Panc1 (cell line): ENCODE results near the gene SCG5. TPM values are rescaled to one million over a fixed set of nuclear protein-coding genes. Genes with fewer than 3 reads are reported as not detected.

Experiments
- ATAC-seq: fragments of 200-7000 bp; cut with Tn5 transposase; 2 replicates; pipeline ENCODE4 v1.9.1; 2020; ENCODE audit warnings: mild to moderate bottlenecking, moderate library complexity
- BruUV-seq: library from RNA; stranded (reverse); fragments of 400-500 nt; replicated peaks from 2 replicates; lab custom pipeline; 2021; lab: Mats Ljungman, UMichigan
- CTCF ChIA-PET: fragments of 300-600 bp; sonication (Branson Sonifier 250); formaldehyde crosslinking; loops from one replicate; lab custom pipeline; 2022; ENCODE audit warnings: antibody characterized with exemption; lab: Charles Lee
- POLR2A ChIA-PET: fragments of 300-600 bp; sonication (Branson Sonifier 250); formaldehyde crosslinking; loops from one replicate; lab custom pipeline; 2022; ENCODE audit warnings: antibody characterized with exemption; lab: Charles Lee
- DNase-seq: peaks from one replicate; pipeline ENCODE4 v3.0.0-alpha.2; 2010; ENCODE audit warnings: low read depth, low spot score
- H3K27ac ChIP-seq: 2 replicates; pipeline ENCODE4 v1.5.1; 2011; ENCODE audit warnings: mild to moderate bottlenecking, low read length, inconsistent platforms
- H3K27me3 ChIP-seq: fragments of 200-500 bp; sonication (Bioruptor generic); 2 replicates; pipeline ENCODE4 v1.6.0; 2014; ENCODE audit warnings: low read length, inconsistent platforms; ENCODE audit not compliant: control insufficient read depth, insufficient read depth
- H3K36me3 ChIP-seq: fragments of 200-500 bp; sonication (Bioruptor generic); 2 replicates; pipeline ENCODE4 v1.5.1; 2014; ENCODE audit warnings: inconsistent platforms, mild to moderate bottlenecking, low read length, moderate library complexity; ENCODE audit not compliant: control insufficient read depth, insufficient read depth
- H3K4me1 ChIP-seq: 2 replicates; pipeline ENCODE4 v1.5.1; 2011; ENCODE audit warnings: inconsistent platforms, mild to moderate bottlenecking, low read length, moderate library complexity; ENCODE audit not compliant: control insufficient read depth, insufficient read depth
- H3K4me3 ChIP-seq, 2 experiments: 2 replicates each; pipeline ENCODE4 v1.5.1; 2011 to 2012; ENCODE audit warnings: low read depth in 2 of 2, low read length in 2 of 2, mild to moderate bottlenecking in 2 of 2, inconsistent platforms in 1 of 2, moderate library complexity in 1 of 2
- H3K9me3 ChIP-seq: fragments of 200-500 bp; sonication (Bioruptor generic); 2 replicates; pipeline ENCODE4 v1.5.1; 2014; ENCODE audit warnings: low read depth, mild to moderate bottlenecking, inconsistent platforms, low read length, moderate library complexity; ENCODE audit not compliant: control insufficient read depth, insufficient read depth
- CTCF ChIP-seq: fragments of 450-650 bp; IDR thresholded peaks from 2 replicates; pipeline ENCODE4 v1.5.1; 2017; ENCODE audit warnings: mild to moderate bottlenecking
- POLR2AphosphoS5 ChIP-seq: IDR thresholded peaks from 2 replicates; pipeline ENCODE4 v1.6.1; 2012; ENCODE audit warnings: mild to moderate bottlenecking, low read depth, low read length, moderate library complexity
- SIN3A ChIP-seq: IDR thresholded peaks from 2 replicates; pipeline ENCODE4 v1.6.1; 2012; ENCODE audit warnings: low read depth, mild to moderate bottlenecking, low read length, moderate library complexity, borderline replicate concordance; ENCODE audit not compliant: insufficient read depth
- TCF7L2 ChIP-seq: IDR thresholded peaks from 2 replicates; pipeline ENCODE4 v1.6.1; 2011; ENCODE audit warnings: mild to moderate bottlenecking, low read depth, low read length, inconsistent platforms
- in situ Hi-C: cut with HindIII; loops from 2 replicates; pipeline ENCODE4 v1.10.0; 2016; ENCODE audit warnings: low sequenced_read_pairs, low pct_unique_long_range_greater_than_20kb
- intact Hi-C: fragments of 100-400 bp; cut with micrococcal nuclease; formaldehyde crosslinking; loops from one replicate; pipeline ENCODE4 v1.10.0; 2022; ENCODE audit not compliant: unreplicated experiment
- total RNA-seq: library from RNA; stranded (reverse); gene quantifications from one replicate; pipeline ENCODE4 v1.2.1, GENCODE V29; 2021; ENCODE audit not compliant: unreplicated experiment
- TF ChIP-seq, protein P1 (sequence below), 2 experiments: IDR thresholded peaks; 2 replicates each; pipeline ENCODE4 v1.6.1; 2011 to 2012; ENCODE audit warnings: low read depth in 2 of 2, control low read depth in 1 of 2, low read length in 1 of 2, mild to moderate bottlenecking in 1 of 2, moderate library complexity in 1 of 2; ENCODE audit not compliant: insufficient read depth in 1 of 2

The SCG5 gene
- total RNA-seq, 1 experiment from 2014 or later: 0.67 TPM

DNA sequence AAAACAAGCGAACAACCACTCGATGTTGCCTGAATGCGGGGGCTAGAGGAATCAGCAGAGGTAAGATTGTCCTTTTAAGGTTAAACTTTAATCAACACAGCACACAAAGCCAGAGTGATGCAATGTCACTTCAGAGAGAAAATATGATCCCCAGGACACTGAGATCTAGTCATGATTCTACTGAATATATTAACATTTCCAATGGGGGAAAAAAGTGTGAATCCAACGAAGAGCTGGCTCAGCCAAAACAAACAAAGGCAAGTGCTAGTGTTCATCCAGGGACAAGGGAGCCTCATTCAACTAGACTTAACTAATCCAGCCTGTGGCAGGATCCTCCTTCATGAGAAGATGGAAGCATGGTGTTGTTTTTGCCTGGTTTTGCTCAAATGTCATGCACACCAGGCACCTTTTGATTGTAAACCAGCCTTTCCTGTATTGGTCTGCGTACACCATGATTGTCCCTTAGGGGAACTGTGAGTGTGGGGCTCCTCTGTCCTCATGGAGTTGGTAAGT is 35.8 kb downstream of the SCG5 start:
- no peaks in the 10 kb centered on the region for H3K27me3 ChIP-seq
- ChIA-PET CTCF (no interaction called here), POLR2A (no interaction called here)
- no TSS peak for BruUV-seq
- no peaks in the 10 kb centered on the region for H3K4me1 ChIP-seq
- H3K36me3 ChIP-seq: no peaks in the 10 kb centered on the region
- ATAC-seq: no peak
- TF ChIP-seq SIN3A (no peak), CTCF (no peak), TCF7L2 (no peak), POLR2AphosphoS5 (no peak)
- TF ChIP-seq, protein P1, sequence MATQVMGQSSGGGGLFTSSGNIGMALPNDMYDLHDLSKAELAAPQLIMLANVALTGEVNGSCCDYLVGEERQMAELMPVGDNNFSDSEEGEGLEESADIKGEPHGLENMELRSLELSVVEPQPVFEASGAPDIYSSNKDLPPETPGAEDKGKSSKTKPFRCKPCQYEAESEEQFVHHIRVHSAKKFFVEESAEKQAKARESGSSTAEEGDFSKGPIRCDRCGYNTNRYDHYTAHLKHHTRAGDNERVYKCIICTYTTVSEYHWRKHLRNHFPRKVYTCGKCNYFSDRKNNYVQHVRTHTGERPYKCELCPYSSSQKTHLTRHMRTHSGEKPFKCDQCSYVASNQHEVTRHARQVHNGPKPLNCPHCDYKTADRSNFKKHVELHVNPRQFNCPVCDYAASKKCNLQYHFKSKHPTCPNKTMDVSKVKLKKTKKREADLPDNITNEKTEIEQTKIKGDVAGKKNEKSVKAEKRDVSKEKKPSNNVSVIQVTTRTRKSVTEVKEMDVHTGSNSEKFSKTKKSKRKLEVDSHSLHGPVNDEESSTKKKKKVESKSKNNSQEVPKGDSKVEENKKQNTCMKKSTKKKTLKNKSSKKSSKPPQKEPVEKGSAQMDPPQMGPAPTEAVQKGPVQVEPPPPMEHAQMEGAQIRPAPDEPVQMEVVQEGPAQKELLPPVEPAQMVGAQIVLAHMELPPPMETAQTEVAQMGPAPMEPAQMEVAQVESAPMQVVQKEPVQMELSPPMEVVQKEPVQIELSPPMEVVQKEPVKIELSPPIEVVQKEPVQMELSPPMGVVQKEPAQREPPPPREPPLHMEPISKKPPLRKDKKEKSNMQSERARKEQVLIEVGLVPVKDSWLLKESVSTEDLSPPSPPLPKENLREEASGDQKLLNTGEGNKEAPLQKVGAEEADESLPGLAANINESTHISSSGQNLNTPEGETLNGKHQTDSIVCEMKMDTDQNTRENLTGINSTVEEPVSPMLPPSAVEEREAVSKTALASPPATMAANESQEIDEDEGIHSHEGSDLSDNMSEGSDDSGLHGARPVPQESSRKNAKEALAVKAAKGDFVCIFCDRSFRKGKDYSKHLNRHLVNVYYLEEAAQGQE (IDR thresholded peaks at IDR 0.05; ENCODE audit: insufficient read depth in 1 of 2, low read depth in 2 of 2, low read length in 1 of 2): no peak
- intact Hi-C loops (no loop called here), in situ Hi-C loops (no loop called here)
- no peak overlapping the region for H3K4me3 ChIP-seq
- no peaks in the 10 kb centered on the region for H3K9me3 ChIP-seq
- H3K27ac ChIP-seq: no peak overlapping the region
- DNase-seq: no peak

GRCh38 chr15:32679298-32679690 is 37.8 kb downstream of the SCG5 start:
- ChIA-PET POLR2A (no interaction called here), CTCF (no interaction called here)
- no peak for DNase-seq
- H3K36me3 ChIP-seq: no peaks in the 10 kb centered on the region
- no TSS peak for BruUV-seq
- in situ Hi-C loops: no loop called here
- no peaks in the 10 kb centered on the region for H3K27me3 ChIP-seq
- no peak overlapping the region for H3K4me3 ChIP-seq
- H3K27ac ChIP-seq: no peak overlapping the region
- TF ChIP-seq, protein P1 (IDR thresholded peaks at IDR 0.05; ENCODE audit: insufficient read depth in 1 of 2, low read depth in 2 of 2, low read length in 1 of 2): no peak
- TF ChIP-seq TCF7L2 (no peak), POLR2AphosphoS5 (no peak), SIN3A (no peak), CTCF (no peak)
- no peaks in the 10 kb centered on the region for H3K4me1 ChIP-seq
- ATAC-seq: no peak
- H3K9me3 ChIP-seq: no peaks in the 10 kb centered on the region
- intact Hi-C loops: no loop called here
